NCI-H2081 (cell line): ENCODE data around the gene TRAFD1.

Experiments
- DNase-seq, 2 experiments: peaks; one replicate each; lab custom pipeline; 2025; lab: John Stamatoyannopoulos, UW

TRAFD1 gene

DNA sequence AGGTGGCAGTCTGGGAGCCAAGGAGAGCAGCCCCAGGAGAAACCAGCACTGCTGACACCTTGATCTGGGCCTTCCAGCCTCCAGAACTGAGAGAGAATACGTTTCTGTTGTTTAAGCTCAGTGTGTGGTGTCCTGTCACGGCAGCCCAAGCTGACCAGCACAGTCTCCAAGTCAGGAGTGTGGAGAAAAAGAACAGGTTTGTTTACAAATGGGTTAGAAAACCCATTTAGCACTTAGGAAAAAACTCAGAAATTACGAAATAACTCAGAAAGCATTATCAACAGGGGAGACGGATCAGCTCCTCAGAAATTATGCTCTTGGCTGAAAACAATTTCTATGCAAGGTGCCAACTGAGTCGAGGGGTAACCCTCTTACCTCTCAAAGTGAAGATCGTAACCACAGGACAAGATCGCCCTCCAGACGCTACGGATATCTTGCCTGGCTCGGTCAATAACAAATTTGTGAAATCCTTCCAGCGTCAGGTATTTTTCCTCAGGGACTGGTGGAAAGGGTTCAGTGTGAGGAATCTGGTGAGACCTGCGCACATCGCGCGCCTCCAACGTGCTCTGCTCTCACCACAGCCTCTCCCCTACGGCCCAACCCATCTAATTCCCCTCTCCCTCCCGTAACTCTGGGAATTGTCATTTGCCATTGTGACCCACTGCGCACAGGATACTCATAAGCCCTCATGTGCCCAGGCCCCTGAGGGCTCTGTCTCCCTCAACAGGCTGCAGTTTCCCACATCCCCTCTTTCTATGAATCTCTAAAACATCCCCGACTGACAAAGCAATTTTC is 50.2 kb downstream of the TRAFD1 start:
- no peak for DNase-seq

GRCh38 chr12:112176321-112177010 is 51.1 kb downstream of the TRAFD1 start:
- no peak for DNase-seq

- no peak for DNase-seq
Observed at GRCh38 chr12:112178796-112179195, 53.4 kb downstream of the TRAFD1 start.

DNA sequence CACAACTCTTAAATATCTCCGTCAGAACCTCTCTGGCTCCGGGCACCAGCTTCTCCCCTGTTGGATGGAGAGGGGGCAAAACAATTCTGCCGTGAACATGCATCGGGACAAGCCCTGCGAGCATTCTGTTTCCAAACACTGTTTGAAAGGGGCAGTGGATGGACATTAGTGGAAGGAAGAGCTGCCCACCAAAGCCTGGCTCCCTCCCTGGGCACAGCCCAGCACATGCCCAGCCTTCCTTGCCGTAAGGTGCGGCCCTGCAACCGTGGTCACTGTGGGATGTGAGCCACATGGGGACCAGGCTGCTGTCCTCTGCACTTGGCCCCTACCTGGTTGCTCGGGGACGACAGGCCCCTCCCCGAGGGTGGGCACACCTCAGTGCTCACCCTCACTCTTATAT is 54.0 kb downstream of the TRAFD1 start:
- no peak for DNase-seq

- no peak for DNase-seq
Observed at GRCh38 chr12:112179916-112180315, 54.6 kb downstream of the TRAFD1 start.

DNA sequence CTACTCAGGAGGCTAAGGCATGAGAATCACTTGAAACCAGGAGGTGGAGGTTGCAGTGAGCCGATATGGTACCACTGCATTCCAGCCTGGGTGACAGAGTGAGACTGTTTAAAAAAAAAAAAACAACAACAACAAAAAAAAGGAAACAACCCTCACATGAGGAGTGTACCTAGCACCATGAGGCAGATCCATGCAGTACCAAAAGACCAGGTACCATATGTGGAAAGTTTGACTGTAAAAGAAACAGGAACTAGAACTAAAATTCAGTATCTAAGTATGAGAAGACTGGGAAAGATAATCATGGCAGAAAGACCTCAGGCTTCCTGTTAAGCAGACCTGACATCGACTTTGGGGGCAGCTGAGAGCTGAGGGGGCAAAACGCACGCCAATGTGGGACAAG is 55.1 kb downstream of the TRAFD1 start:
- DNase-seq = no peak

DNA sequence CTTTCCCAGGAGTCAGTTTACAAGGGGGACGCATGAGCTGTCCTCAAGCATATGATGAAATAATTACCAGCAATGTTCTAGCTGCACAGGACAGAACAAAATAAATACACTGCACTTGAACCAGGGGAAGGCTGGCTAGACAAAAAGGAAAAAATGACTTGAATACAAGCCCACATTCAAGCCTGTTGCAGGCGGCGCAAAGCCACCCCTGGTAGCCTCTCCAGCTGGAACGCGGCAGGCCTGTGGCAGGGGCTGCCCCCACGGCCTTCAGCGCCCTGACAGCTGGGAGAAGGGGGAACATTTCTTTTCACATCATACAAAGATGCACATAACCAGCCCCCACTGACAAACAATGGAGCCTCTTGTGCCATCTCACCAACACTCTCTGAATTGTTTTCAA is 57.1 kb downstream of the TRAFD1 start:
- no peak for DNase-seq

- no peak for DNase-seq
Observed at GRCh38 chr12:112183141-112184021, 58.0 kb downstream of the TRAFD1 start.

- no peak for DNase-seq
Observed at GRCh38 chr12:112184056-112184887, 58.9 kb downstream of the TRAFD1 start.

GRCh38 chr12:112185093-112185923 is 59.9 kb downstream of the TRAFD1 start:
- no peak for DNase-seq

GRCh38 chr12:112188130-112188830 is 62.9 kb downstream of the TRAFD1 start:
- DNase-seq = no peak

DNA sequence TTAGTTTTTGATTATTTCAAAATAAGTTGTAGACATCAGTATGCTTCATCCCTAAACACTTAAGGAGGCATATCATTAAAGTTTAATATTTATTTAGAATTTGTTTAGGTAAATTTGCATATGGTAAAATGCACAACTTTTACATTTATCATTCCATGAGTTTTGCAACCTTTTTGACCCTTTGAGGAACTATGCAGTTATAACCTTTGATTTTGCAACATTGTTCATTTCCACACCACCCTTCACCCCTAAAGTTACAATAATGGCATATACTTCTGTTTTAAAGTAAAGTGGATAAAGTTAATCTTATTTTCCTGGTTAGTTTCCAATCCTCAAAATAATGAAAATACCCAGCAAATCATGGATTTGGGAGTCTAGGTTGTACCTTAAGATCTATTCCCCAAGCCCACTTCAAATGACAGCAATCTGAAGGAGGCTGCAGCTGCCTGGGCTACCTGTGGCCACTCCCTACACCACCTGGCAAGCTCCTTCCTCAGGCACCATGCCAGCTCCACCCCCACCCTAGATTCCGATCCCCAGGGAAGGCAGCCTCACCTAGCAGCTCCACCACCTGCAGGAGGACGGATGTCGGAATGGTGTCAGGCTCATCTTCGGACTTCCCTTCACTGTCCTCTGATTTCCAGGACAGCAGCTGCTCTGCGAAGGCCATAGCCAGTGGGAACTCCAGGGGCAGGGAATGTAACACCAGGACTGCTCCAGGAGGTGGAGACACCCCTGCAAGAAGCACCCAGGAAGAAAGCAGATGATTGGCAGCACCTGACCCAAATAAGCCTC is 65.1 kb downstream of the TRAFD1 start:
- DNase-seq = peak; percentile 40 to 74

DNA sequence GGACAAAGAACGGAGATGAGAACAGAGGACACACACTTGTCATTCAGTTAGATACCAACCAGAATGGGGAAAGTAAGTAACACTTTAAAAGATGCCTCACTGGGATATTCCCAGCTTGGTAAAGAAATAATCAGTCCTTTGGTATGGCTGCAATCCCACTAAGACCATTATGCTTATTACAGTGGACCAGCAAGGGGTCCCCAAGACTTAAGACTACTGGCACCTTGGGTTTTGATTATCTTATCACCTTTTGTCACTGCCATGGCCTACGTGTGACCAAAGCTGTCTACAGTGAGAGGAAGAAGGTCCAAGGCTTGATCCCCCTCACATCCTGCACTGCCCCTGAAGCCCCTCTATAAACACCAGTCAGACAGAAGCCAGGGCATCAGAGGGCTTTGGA is 65.8 kb downstream of the TRAFD1 start:
- no peak for DNase-seq

GRCh38 chr12:112191840-112192321 is 66.5 kb downstream of the TRAFD1 start:
- no peak for DNase-seq

DNA sequence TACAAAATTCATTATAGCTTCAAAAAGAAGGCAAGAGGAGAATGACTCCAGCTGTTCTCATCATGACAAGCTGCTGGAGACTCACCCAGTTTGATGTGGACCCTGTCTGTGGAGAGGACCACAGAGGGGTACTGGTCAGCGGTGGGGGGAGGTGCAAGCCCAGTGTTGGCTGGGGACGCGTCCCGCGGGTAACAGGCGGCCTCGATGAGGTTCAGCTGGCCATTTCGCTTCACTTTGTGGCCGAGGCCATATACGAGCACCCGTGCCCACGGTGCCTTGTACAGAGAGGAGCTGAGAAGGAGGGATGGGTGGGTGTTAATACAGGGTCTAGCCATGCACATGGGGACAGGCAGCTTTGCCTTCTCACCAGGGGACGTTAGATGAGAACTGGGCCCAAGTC is 67.1 kb downstream of the TRAFD1 start:
- no peak for DNase-seq

- DNase-seq = no peak
Observed at GRCh38 chr12:112194601-112195247, 69.4 kb downstream of the TRAFD1 start.

DNA sequence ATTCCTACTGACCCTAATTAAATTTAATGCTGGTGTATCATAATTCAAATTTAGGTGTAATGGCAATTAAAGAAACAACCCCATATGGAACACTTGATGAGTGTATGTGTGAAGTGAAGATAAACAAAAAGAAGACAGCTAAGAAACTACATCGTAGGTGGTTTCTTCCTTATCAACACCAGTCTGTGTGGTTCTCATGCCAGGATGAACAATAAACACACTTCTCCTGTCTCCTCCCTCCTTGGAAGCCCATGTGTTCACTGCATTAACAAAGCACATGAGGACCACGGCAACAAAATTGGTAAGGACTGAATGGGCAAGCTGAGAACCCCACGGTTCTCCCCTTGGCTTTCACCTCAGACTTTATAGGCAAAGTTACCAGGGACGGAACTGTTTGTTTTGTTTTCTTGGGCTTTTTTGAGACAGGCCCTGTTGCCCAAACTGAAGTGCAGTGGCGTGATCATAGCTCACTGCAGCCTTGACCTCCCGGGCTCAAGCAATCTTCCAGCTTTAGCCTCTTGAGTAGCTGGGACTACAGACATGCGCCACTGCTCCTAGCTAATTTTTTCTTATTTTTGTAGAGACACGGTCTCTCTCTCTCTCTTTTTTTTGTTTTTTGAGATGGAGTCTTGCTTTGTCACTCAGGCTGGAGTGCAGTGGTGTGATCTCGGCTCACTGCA is 71.0 kb downstream of the TRAFD1 start:
- DNase-seq = no peak

DNA sequence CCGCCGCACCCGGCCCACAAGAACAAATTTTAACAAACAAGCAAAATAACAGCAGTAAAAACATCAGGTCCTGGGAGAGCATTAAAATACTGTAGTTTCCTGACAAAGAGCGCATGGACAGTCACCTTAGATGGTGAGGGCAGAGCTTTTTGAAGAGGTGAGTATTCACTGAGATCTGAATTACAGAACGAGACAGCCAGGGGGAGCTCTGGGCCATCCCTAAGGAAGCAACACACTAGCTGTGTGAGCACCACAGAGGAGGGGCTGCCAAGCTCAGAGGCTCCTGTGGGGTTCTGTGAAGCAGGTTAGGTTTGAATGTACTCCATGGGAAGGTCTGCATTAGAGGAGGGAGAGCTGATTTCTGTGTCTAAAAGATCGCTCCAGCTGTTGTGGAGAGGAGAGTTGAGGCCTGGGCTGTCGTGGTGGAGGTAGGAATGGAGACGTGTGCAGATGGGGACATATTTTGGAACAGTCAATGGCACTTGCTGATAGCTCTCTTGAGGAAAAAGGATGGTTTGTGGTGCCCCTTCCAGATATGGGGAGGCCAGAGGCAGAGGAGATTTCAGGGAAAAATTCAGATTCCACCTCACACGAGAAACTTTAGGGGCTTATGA is 72.9 kb downstream of the TRAFD1 start:
- peak; percentile 64 to 65 for DNase-seq
